SK-N-SH treated with all-trans-retinoic acid at 6 μM for 48 hours (cell line): Measurements from ENCODE around the gene RNU1-1.
"Not testable (repeated sequence)": the region's sequence is repeated elsewhere in the genome, so short reads cannot be mapped to it uniquely, and the experiment has no call there.

ENCODE experiments used
- CSDC2 ChIP-seq: fragments of 250-450 bp; sonication (Bioruptor Pico); IDR thresholded peaks from 2 replicates; pipeline ENCODE4 v1.5.0; 2020; ENCODE audit warnings: mild to moderate bottlenecking, moderate library complexity
- ZFP3 ChIP-seq: fragments of 250-450 bp; sonication (Bioruptor Pico); IDR thresholded peaks from 2 replicates; pipeline ENCODE4 v1.5.0; 2020; ENCODE audit warnings: mild to moderate bottlenecking, moderate library complexity

DNA sequence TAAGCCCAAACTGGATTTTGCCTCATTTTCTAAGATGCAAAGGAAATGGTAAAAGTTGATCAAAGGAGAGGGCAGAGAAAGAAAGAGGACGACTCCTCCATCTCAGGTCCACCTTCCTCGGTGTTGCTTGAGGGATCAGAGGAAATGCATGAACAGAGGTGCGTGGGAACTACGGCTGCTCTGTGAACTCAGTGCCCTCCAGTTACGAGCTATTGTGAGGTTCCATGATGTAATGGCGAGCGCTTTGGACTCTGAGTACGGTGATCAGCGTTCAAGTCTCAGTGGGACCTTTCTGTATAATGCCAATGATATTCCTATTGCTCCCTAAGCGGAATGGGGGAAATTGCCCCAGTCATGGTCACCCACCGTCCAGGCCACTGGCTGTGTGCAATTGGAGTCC, 39.2 kb upstream of the RNU1-1 start:
- TF ChIP-seq CSDC2, ZFP3 (CRISPR knock-in tag): not testable (repeated sequence)
